Hippocampal formation (tissue), 2 donors: ENCODE measurements around the gene KANSL1L.
"Not testable (repeated sequence)": the region's sequence is repeated elsewhere in the genome, so short reads cannot be mapped to it uniquely, and the experiment has no call there.

Experiments
- DNase-seq, 2 donors: peaks; one replicate each; lab custom pipeline; 2025; lab: John Stamatoyannopoulos, UW

KANSL1L gene

GRCh38 chr2:210179351-210179990 is 8.3 kb upstream of the KANSL1L start:
- no peak for DNase-seq

GRCh38 chr2:210177769-210178168 is 6.6 kb upstream of the KANSL1L start:
- no peak for DNase-seq

- not testable (repeated sequence) for DNase-seq
Observed at GRCh38 chr2:210177115-210177514, 5.9 kb upstream of the KANSL1L start.

GRCh38 chr2:210174086-210174485 is 2.9 kb upstream of the KANSL1L start:
- no peak for DNase-seq

GRCh38 chr2:210172219-210172575 is 988 bp upstream of the KANSL1L start:
- no peak for DNase-seq

GRCh38 chr2:210170446-210171303 is 534 bp downstream of the KANSL1L start:
- DNase-seq = peak; percentile 90 to 97

- DNase-seq = no peak
Observed at GRCh38 chr2:210170196-210170445, 1.1 kb downstream of the KANSL1L start.

- DNase-seq = peak in 1 of 2 donors; percentile 66
Observed at GRCh38 chr2:210169516-210170195, 1.6 kb downstream of the KANSL1L start.

GRCh38 chr2:210167227-210167626 is 4.0 kb downstream of the KANSL1L start:
- DNase-seq = no peak

- DNase-seq = no peak
Observed at GRCh38 chr2:210162466-210163124, 8.6 kb downstream of the KANSL1L start.

GRCh38 chr2:210159059-210159458 is 12.2 kb downstream of the KANSL1L start:
- DNase-seq = no peak

- DNase-seq = no peak
Observed at GRCh38 chr2:210158236-210158635, 13.0 kb downstream of the KANSL1L start.

GRCh38 chr2:210157526-210157925 is 13.7 kb downstream of the KANSL1L start:
- no peak for DNase-seq

- DNase-seq = no peak
Observed at GRCh38 chr2:210147614-210148013, 23.6 kb downstream of the KANSL1L start.

GRCh38 chr2:210132239-210132638 is 39.0 kb downstream of the KANSL1L start:
- DNase-seq = no peak

GRCh38 chr2:210128961-210129360 is 42.2 kb downstream of the KANSL1L start:
- DNase-seq = no peak

- no peak for DNase-seq
Observed at GRCh38 chr2:210113614-210114235, 57.5 kb downstream of the KANSL1L start.

- DNase-seq = no peak
Observed at GRCh38 chr2:210112871-210113270, 58.3 kb downstream of the KANSL1L start.

- no peak for DNase-seq
Observed at GRCh38 chr2:210099940-210100339, 71.3 kb downstream of the KANSL1L start.

GRCh38 chr2:210094787-210095186 is 76.4 kb downstream of the KANSL1L start:
- DNase-seq = no peak

GRCh38 chr2:210092791-210093190 is 78.4 kb downstream of the KANSL1L start:
- no peak for DNase-seq

- DNase-seq = no peak
Observed at GRCh38 chr2:210086930-210087329, 84.3 kb downstream of the KANSL1L start.
